ENCODE results near the gene FLT4. TPM values are rescaled to one million over a fixed set of nuclear protein-coding genes. Genes with fewer than 3 reads are reported as not detected.
"Not testable (repeated sequence)": the region's sequence is repeated elsewhere in the genome, so short reads cannot be mapped to it uniquely, and the experiment has no call there.

Gene FLT4
- total RNA-seq, 1 donor from 2014 or later: 541 TPM

GRCh38 chr5:180690562-180690961 lies 41.2 kb upstream of the FLT4 start:
- no peaks in the 10 kb centered on the region for H3K9me3 Mint-ChIP-seq (ENCODE audit: unreplicated experiment)
- H3K27me3 Mint-ChIP-seq (ENCODE audit: unreplicated experiment): peaks cover 4% of the 10 kb centered on the region
- H3K4me1 Mint-ChIP-seq (ENCODE audit: unreplicated experiment): peaks cover 5% of the 10 kb centered on the region
- no peaks in the 10 kb centered on the region for H3K36me3 Mint-ChIP-seq (ENCODE audit: low read depth, unreplicated experiment)
- H3K4me3 Mint-ChIP-seq (ENCODE audit: unreplicated experiment): no peak overlapping the region
- no peak for TF ChIP-seq CTCF (IDR thresholded peaks at IDR 0.05; ENCODE audit: unreplicated experiment)
- DNase-seq (ENCODE audit: low spot score): no peak
- no peak overlapping the region for H3K27ac Mint-ChIP-seq (ENCODE audit: unreplicated experiment)

GRCh38 chr5:180689775-180690174 lies 40.4 kb upstream of the FLT4 start:
- no peaks in the 10 kb centered on the region for H3K9me3 Mint-ChIP-seq (ENCODE audit: unreplicated experiment)
- no peak for TF ChIP-seq CTCF (IDR thresholded peaks at IDR 0.05; ENCODE audit: unreplicated experiment)
- no peak overlapping the region for H3K4me3 Mint-ChIP-seq (ENCODE audit: unreplicated experiment)
- no peak for DNase-seq (ENCODE audit: low spot score)
- peaks cover 5% of the 10 kb centered on the region for H3K4me1 Mint-ChIP-seq (ENCODE audit: unreplicated experiment)
- peaks cover 4% of the 10 kb centered on the region for H3K27me3 Mint-ChIP-seq (ENCODE audit: unreplicated experiment)
- H3K36me3 Mint-ChIP-seq (ENCODE audit: low read depth, unreplicated experiment): no peaks in the 10 kb centered on the region
- H3K27ac Mint-ChIP-seq (ENCODE audit: unreplicated experiment): no peak overlapping the region

- DNase-seq (ENCODE audit: low spot score): no peak
- no peaks in the 10 kb centered on the region for H3K36me3 Mint-ChIP-seq (ENCODE audit: low read depth, unreplicated experiment)
- no peak overlapping the region for H3K27ac Mint-ChIP-seq (ENCODE audit: unreplicated experiment)
- peaks cover 4% of the 10 kb centered on the region for H3K27me3 Mint-ChIP-seq (ENCODE audit: unreplicated experiment)
- H3K4me1 Mint-ChIP-seq (ENCODE audit: unreplicated experiment): peaks cover 5% of the 10 kb centered on the region
- no peaks in the 10 kb centered on the region for H3K9me3 Mint-ChIP-seq (ENCODE audit: unreplicated experiment)
- H3K4me3 Mint-ChIP-seq (ENCODE audit: unreplicated experiment): no peak overlapping the region
- no peak for TF ChIP-seq CTCF (IDR thresholded peaks at IDR 0.05; ENCODE audit: unreplicated experiment)
Measured at GRCh38 chr5:180689071-180689694, 39.8 kb upstream of the FLT4 start.

- peaks cover 4% of the 10 kb centered on the region for H3K27me3 Mint-ChIP-seq (ENCODE audit: unreplicated experiment)
- no peak for TF ChIP-seq CTCF (IDR thresholded peaks at IDR 0.05; ENCODE audit: unreplicated experiment)
Measured at GRCh38 chr5:180688330-180689070, 39.1 kb upstream of the FLT4 start.

GRCh38 chr5:180686799-180687198 lies 37.4 kb upstream of the FLT4 start:
- not testable (repeated sequence) for H3K27ac Mint-ChIP-seq (ENCODE audit: unreplicated experiment); DNase-seq (ENCODE audit: low spot score); H3K36me3 Mint-ChIP-seq (ENCODE audit: low read depth, unreplicated experiment); H3K9me3 Mint-ChIP-seq (ENCODE audit: unreplicated experiment); H3K4me1 Mint-ChIP-seq (ENCODE audit: unreplicated experiment); H3K27me3 Mint-ChIP-seq (ENCODE audit: unreplicated experiment); H3K4me3 Mint-ChIP-seq (ENCODE audit: unreplicated experiment)

More at GRCh38 chr5:180688330-180689070, 39.1 kb upstream of the FLT4 start:
- Mint-ChIP-seq H3K4me3 (ENCODE audit: unreplicated experiment) (no peak overlapping the region), H3K9me3 (ENCODE audit: unreplicated experiment) (no peaks in the 10 kb centered on the region), H3K27ac (ENCODE audit: unreplicated experiment) (no peak overlapping the region), H3K4me1 (ENCODE audit: unreplicated experiment) (peaks cover 5% of the 10 kb centered on the region), H3K36me3 (ENCODE audit: low read depth, unreplicated experiment) (no peaks in the 10 kb centered on the region)
- DNase-seq (ENCODE audit: low spot score): no peak

Measured in endothelial cell (in vitro differentiated cells).